BLaER1 treated with 17β-estradiol and CSF1 and Interleukin-3, amounts not matched to agents 10 nM and 100 nM (cell line): ENCODE measurements around the gene HMG20A.

Experiments used
- H3K27ac ChIP-seq, 11 experiments: shearing (Covaris generic); formaldehyde crosslinking; 2 replicates each; pipeline ENCODE4 v1.8.1; 2022
- H3K27me3 ChIP-seq, 11 experiments: shearing (Covaris generic); formaldehyde crosslinking; 2 replicates each; pipeline ENCODE4 v1.8.1; 2022
- H3K36me3 ChIP-seq, 11 experiments: shearing (Covaris generic); formaldehyde crosslinking; 2 replicates each; pipeline ENCODE4 v1.8.1; 2022
- H3K4me1 ChIP-seq, 10 experiments: shearing (Covaris generic); formaldehyde crosslinking; 2 replicates each; pipeline ENCODE4 v1.8.1; 2022
- H3K4me2 ChIP-seq, 11 experiments: shearing (Covaris generic); formaldehyde crosslinking; 2 replicates each; pipeline ENCODE4 v1.8.1; 2022
- H3K4me3 ChIP-seq, 10 experiments: shearing (Covaris generic); formaldehyde crosslinking; 2 replicates each; pipeline ENCODE4 v1.8.1; 2022
- H3K9ac ChIP-seq, 11 experiments: shearing (Covaris generic); formaldehyde crosslinking; 2 replicates each; pipeline ENCODE4 v1.8.1; 2022
- H3K9me3 ChIP-seq, 11 experiments: shearing (Covaris generic); formaldehyde crosslinking; replicated peaks in 1 of 11; 2 replicates each; pipeline ENCODE4 v1.8.1; 2022
- H4K20me1 ChIP-seq, 11 experiments: shearing (Covaris generic); formaldehyde crosslinking; 2 replicates each; pipeline ENCODE4 v1.8.1; 2022
- Cebpa-rat ChIP-seq, 11 experiments: shearing (Covaris generic); IDR thresholded peaks; 2 replicates each; pipeline ENCODE4 v1.8.1; 2022

HMG20A gene

GRCh38 chr15:77482570-77482969, 61.9 kb downstream of the HMG20A start:
- Histone ChIP-seq H3K36me3 (peaks cover 77 to 99% (median 84%) of the 10 kb centered on the region in 11 experiments), H3K27ac (no peak overlapping the region), H3K9me3 (no peaks in the 10 kb centered on the region), H3K27me3 (no peaks in the 10 kb centered on the region), H4K20me1 (no peaks in the 10 kb centered on the region), H3K9ac (no peak overlapping the region), H3K4me1 (peaks cover 11 to 16% (median 14%) of the 10 kb centered on the region in 10 experiments), H3K4me2 (no peak overlapping the region), H3K4me3 (no peak overlapping the region)
- TF ChIP-seq Cebpa-rat (IDR thresholded peaks at IDR 0.05) = no peak

- TF ChIP-seq Cebpa-rat (IDR thresholded peaks at IDR 0.05) = no peak
- Histone ChIP-seq H3K9me3 (no peaks in the 10 kb centered on the region), H3K4me1 (peaks cover 11 to 20% (median 17%) of the 10 kb centered on the region in 10 experiments), H3K4me3 (no peak overlapping the region), H3K27ac (no peak overlapping the region), H3K27me3 (no peaks in the 10 kb centered on the region), H4K20me1 (no peaks in the 10 kb centered on the region), H3K36me3 (peaks cover 67 to 88% (median 74%) of the 10 kb centered on the region in 11 experiments), H3K9ac (no peak overlapping the region), H3K4me2 (no peak overlapping the region)
These were observed 62.9 kb downstream of the HMG20A start for GRCh38 chr15:77483425-77484140.

GRCh38 chr15:77484994-77485393, 64.3 kb downstream of the HMG20A start:
- Histone ChIP-seq H3K4me1 (peaks cover 11 to 20% (median 17%) of the 10 kb centered on the region in 10 experiments), H4K20me1 (no peaks in the 10 kb centered on the region), H3K27ac (no peak overlapping the region), H3K9ac (no peak overlapping the region), H3K4me3 (no peak overlapping the region), H3K36me3 (peaks cover 53 to 84% (median 60%) of the 10 kb centered on the region in 11 experiments), H3K9me3 (no peaks in the 10 kb centered on the region), H3K27me3 (no peaks in the 10 kb centered on the region), H3K4me2 (no peak overlapping the region)
- TF ChIP-seq Cebpa-rat (IDR thresholded peaks at IDR 0.05) = no peak

GRCh38 chr15:77486542-77487468, 66.1 kb downstream of the HMG20A start:
- Histone ChIP-seq H3K9me3 (no peaks in the 10 kb centered on the region), H3K36me3 (peaks cover 39 to 76% (median 42%) of the 10 kb centered on the region in 11 experiments), H4K20me1 (no peaks in the 10 kb centered on the region), H3K4me3 (no peak overlapping the region), H3K4me2 (peak overlapping the region; percentile 33 to 73 (median 59)), H3K4me1 (peaks cover 11 to 20% (median 17%) of the 10 kb centered on the region in 10 experiments), H3K27me3 (no peaks in the 10 kb centered on the region), H3K9ac (peak overlapping the region in 1 of 11 experiments; percentile 19; a peak in 1 of 22 replicates), H3K27ac (peak overlapping the region in 7 of 11 experiments; percentile 20 to 70 (median 50); a peak in 12 of 22 replicates)
- no peak for TF ChIP-seq Cebpa-rat (IDR thresholded peaks at IDR 0.05)

- H3K4me1 ChIP-seq = peaks cover 13 to 22% (median 18%) of the 10 kb centered on the region in 10 experiments
- no peaks in the 10 kb centered on the region for H4K20me1 ChIP-seq
- H3K27ac ChIP-seq = peak overlapping the region in 6 of 11 experiments; percentile 43 to 70 (median 54); a peak in 9 of 22 replicates
- peak overlapping the region in 1 of 11 experiments; percentile 19; a peak in 1 of 22 replicates for H3K9ac ChIP-seq
- H3K4me2 ChIP-seq = peak overlapping the region; percentile 33 to 73 (median 59)
- H3K9me3 ChIP-seq = no peaks in the 10 kb centered on the region
- no peak overlapping the region for H3K4me3 ChIP-seq
- peaks cover 33 to 70% (median 36%) of the 10 kb centered on the region in 11 experiments for H3K36me3 ChIP-seq
- no peaks in the 10 kb centered on the region for H3K27me3 ChIP-seq
- no peak for TF ChIP-seq Cebpa-rat (IDR thresholded peaks at IDR 0.05)
These were observed 66.8 kb downstream of the HMG20A start for GRCh38 chr15:77487469-77487842.

GRCh38 chr15:77487888-77488287, 67.2 kb downstream of the HMG20A start:
- H4K20me1 ChIP-seq = no peaks in the 10 kb centered on the region
- H3K36me3 ChIP-seq = peaks cover 28 to 66% (median 32%) of the 10 kb centered on the region in 11 experiments
- no peak for TF ChIP-seq Cebpa-rat (IDR thresholded peaks at IDR 0.05)
- no peaks in the 10 kb centered on the region for H3K9me3 ChIP-seq
- H3K4me2 ChIP-seq = peak overlapping the region in 6 of 11 experiments; percentile 53 to 70 (median 61); a peak in 11 of 22 replicates
- peaks cover 17 to 26% (median 23%) of the 10 kb centered on the region in 10 experiments for H3K4me1 ChIP-seq
- no peak overlapping the region for H3K9ac ChIP-seq
- H3K27me3 ChIP-seq = no peaks in the 10 kb centered on the region
- H3K27ac ChIP-seq = peak overlapping the region in 5 of 11 experiments; percentile 43 to 70 (median 57); a peak in 7 of 22 replicates
- H3K4me3 ChIP-seq = no peak overlapping the region

GRCh38 chr15:77489647-77490046, 69.0 kb downstream of the HMG20A start:
- Histone ChIP-seq H3K9me3 (no peaks in the 10 kb centered on the region), H3K4me1 (peaks cover 32 to 43% (median 38%) of the 10 kb centered on the region in 10 experiments), H3K9ac (no peak overlapping the region), H3K36me3 (peaks cover 11 to 48% (median 14%) of the 10 kb centered on the region in 11 experiments), H3K27ac (no peak overlapping the region), H4K20me1 (no peaks in the 10 kb centered on the region), H3K27me3 (no peaks in the 10 kb centered on the region), H3K4me3 (no peak overlapping the region), H3K4me2 (no peak overlapping the region)
- TF ChIP-seq Cebpa-rat (IDR thresholded peaks at IDR 0.05) = no peak

- Histone ChIP-seq H3K4me2 (peak overlapping the region; percentile 42 to 82 (median 72)), H3K4me1 (peaks cover 42 to 59% (median 49%) of the 10 kb centered on the region in 10 experiments), H3K36me3 (peaks cover 0 to 30% (median 2%) of the 10 kb centered on the region in 11 experiments; a peak in 3 of 22 replicates), H3K9me3 (no peaks in the 10 kb centered on the region), H3K4me3 (no peak overlapping the region), H3K9ac (no peak overlapping the region; a peak in 1 of 22 replicates), H3K27ac (peak overlapping the region in 8 of 11 experiments; percentile 3 to 65 (median 31); a peak in 10 of 22 replicates), H4K20me1 (peaks cover 0 to 7% (median 0%) of the 10 kb centered on the region in 11 experiments; a peak in 5 of 22 replicates), H3K27me3 (no peaks in the 10 kb centered on the region)
- no peak for TF ChIP-seq Cebpa-rat (IDR thresholded peaks at IDR 0.05)
These were observed 72.7 kb downstream of the HMG20A start for GRCh38 chr15:77493324-77493907.
